Activated naive CD4-positive, alpha-beta T cell treated with anti-CD3 and anti-CD28 coated beads for 36 hours (primary cell): Measurements from ENCODE around the gene CCT6B. TPM values are rescaled to one million over a fixed set of nuclear protein-coding genes. Genes with fewer than 3 reads are reported as not detected.
A peak's percentile ranks its signal among the peaks of the same experiment; 100 is the strongest.

Source experiments
- CTCF ChIA-PET: fragments of 350-600 bp; sonication (Branson Sonifier 250); formaldehyde crosslinking; loops from one replicate; lab custom pipeline; 2021; ENCODE audit warnings: antibody characterized with exemption; lab: Charles Lee
- DNase-seq: peaks from one replicate; pipeline ENCODE4 v3.0.0-alpha.2; 2020
- H3K27ac Mint-ChIP-seq: one replicate; pipeline ENCODE4 v1.8.0; 2021; ENCODE audit warnings: mild to moderate bottlenecking, mixed read lengths
- H3K27me3 Mint-ChIP-seq: one replicate; pipeline ENCODE4 v1.8.0; 2021; ENCODE audit warnings: low read depth, mixed read lengths
- H3K36me3 Mint-ChIP-seq: one replicate; pipeline ENCODE4 v1.8.0; 2021; ENCODE audit warnings: low read depth, mixed read lengths
- H3K4me1 Mint-ChIP-seq: one replicate; pipeline ENCODE4 v1.8.0; 2021; ENCODE audit warnings: low read depth, mixed read lengths
- H3K4me3 Mint-ChIP-seq: one replicate; pipeline ENCODE4 v1.8.0; 2021; ENCODE audit warnings: mild to moderate bottlenecking, moderate library complexity, mixed read lengths
- H3K9me3 Mint-ChIP-seq: one replicate; pipeline ENCODE4 v1.8.0; 2021; ENCODE audit warnings: mixed read lengths
- intact Hi-C: fragments of 100-400 bp; cut with micrococcal nuclease; formaldehyde crosslinking; loops from one replicate; pipeline ENCODE4 v1.15.1; 2023
- total RNA-seq, 2 experiments: library from RNA; stranded (reverse); gene quantifications; one replicate each; pipeline ENCODE4 v1.2.3, GENCODE V29; 2021

Gene CCT6B
- total RNA-seq, 2 experiments from 2014 or later: 0.69 to 1.5 TPM

- Mint-ChIP-seq H3K4me3 (no peak overlapping the region), H3K27me3 (no peaks in the 10 kb centered on the region), H3K9me3 (no peaks in the 10 kb centered on the region), H3K4me1 (peaks cover 6% of the 10 kb centered on the region), H3K36me3 (peaks cover 30% of the 10 kb centered on the region), H3K27ac (no peak overlapping the region)
- intact Hi-C loops: loop anchor here (10.0 kb wide), 1 partner anchor 538 kb away; the partner anchor contains the start of gene SLFN12L
- CTCF ChIA-PET: interaction anchor here (1.0 to 7.2 kb wide), 3 partner anchors 26 to 123 kb away, joined by 3 to 62 read pairs (median 25); partner anchors contain the start of genes FNDC8 and RAD51D
- DNase-seq: no peak
Observed at GRCh38 chr17:34996422-34997285, 35.4 kb upstream of the CCT6B start.

GRCh38 chr17:34993031-34993430 lies 31.8 kb upstream of the CCT6B start:
- Mint-ChIP-seq H3K27me3 (no peaks in the 10 kb centered on the region), H3K36me3 (peaks cover 33% of the 10 kb centered on the region), H3K9me3 (no peaks in the 10 kb centered on the region), H3K4me3 (no peak overlapping the region), H3K4me1 (peaks cover 2% of the 10 kb centered on the region), H3K27ac (no peak overlapping the region)
- CTCF ChIA-PET: interaction anchor here (0.9 to 1.1 kb wide), 2 partner anchors 30 to 127 kb away, joined by 3 read pairs; no protein-coding TSS in a partner anchor
- intact Hi-C loops: loop anchor here (10.0 kb wide), 1 partner anchor 542 kb away; the partner anchor contains the start of gene SLFN12L
- DNase-seq: no peak

- H3K4me1 Mint-ChIP-seq: no peaks in the 10 kb centered on the region
- DNase-seq: no peak
- H3K36me3 Mint-ChIP-seq: peaks cover 37% of the 10 kb centered on the region
- no peaks in the 10 kb centered on the region for H3K9me3 Mint-ChIP-seq
- no peaks in the 10 kb centered on the region for H3K27me3 Mint-ChIP-seq
- no peak overlapping the region for H3K27ac Mint-ChIP-seq
- no peak overlapping the region for H3K4me3 Mint-ChIP-seq
- intact Hi-C loops: loop anchor here (10.0 kb wide), 1 partner anchor 543 kb away; the partner anchor contains the start of gene SLFN12L
- CTCF ChIA-PET: interaction anchor here (1.1 to 1.7 kb wide), 4 partner anchors 8 to 98 kb away, joined by 3 to 4 read pairs (median 4); no protein-coding TSS in a partner anchor
Observed at GRCh38 chr17:34991606-34992005, 30.3 kb upstream of the CCT6B start.

- no peak overlapping the region for H3K27ac Mint-ChIP-seq
- DNase-seq: no peak
- H3K36me3 Mint-ChIP-seq: peaks cover 42% of the 10 kb centered on the region
- H3K27me3 Mint-ChIP-seq: no peaks in the 10 kb centered on the region
- no peaks in the 10 kb centered on the region for H3K9me3 Mint-ChIP-seq
- no peak overlapping the region for H3K4me3 Mint-ChIP-seq
- intact Hi-C loops: loop anchor here (10.0 kb wide), 1 partner anchor 544 kb away; the partner anchor contains the start of gene SLFN12L
- CTCF ChIA-PET: interaction anchor here (1.1 to 2.8 kb wide), 6 partner anchors 8 to 128 kb away, joined by 3 to 15 read pairs (median 4); partner anchors contain the start of gene RAD51D
- H3K4me1 Mint-ChIP-seq: no peaks in the 10 kb centered on the region
Observed at GRCh38 chr17:34990921-34991365, 29.7 kb upstream of the CCT6B start.

- Mint-ChIP-seq H3K27ac (no peak overlapping the region), H3K4me1 (peaks cover 5% of the 10 kb centered on the region), H3K27me3 (no peaks in the 10 kb centered on the region), H3K9me3 (no peaks in the 10 kb centered on the region), H3K4me3 (no peak overlapping the region), H3K36me3 (peaks cover 38% of the 10 kb centered on the region)
- CTCF ChIA-PET: interaction anchor here (2.8 kb wide), 1 partner anchor 130 kb away, joined by 15 read pairs; the partner anchor contains the start of gene RAD51D
- DNase-seq: no peak
- intact Hi-C loops: loop anchor here (10.0 kb wide), 1 partner anchor 565 kb away; no protein-coding TSS in a partner anchor
Observed at GRCh38 chr17:34989473-34989872, 28.2 kb upstream of the CCT6B start.

GRCh38 chr17:34988644-34989043 lies 27.4 kb upstream of the CCT6B start:
- CTCF ChIA-PET: interaction anchor here (0.7 to 2.8 kb wide), 2 partner anchors 24 to 130 kb away, joined by 3 to 15 read pairs; partner anchors contain the start of gene RAD51D
- no peak for DNase-seq

GRCh38 chr17:34987232-34987631 lies 26.0 kb upstream of the CCT6B start:
- intact Hi-C loops: loop anchor here (10.0 kb wide), 1 partner anchor 562 kb away; no protein-coding TSS in a partner anchor
- no peaks in the 10 kb centered on the region for H3K9me3 Mint-ChIP-seq
- CTCF ChIA-PET: no interaction called here
- peaks cover 37% of the 10 kb centered on the region for H3K36me3 Mint-ChIP-seq
- H3K4me1 Mint-ChIP-seq: peaks cover 25% of the 10 kb centered on the region
- no peak overlapping the region for H3K4me3 Mint-ChIP-seq
- no peak overlapping the region for H3K27ac Mint-ChIP-seq
- H3K27me3 Mint-ChIP-seq: no peaks in the 10 kb centered on the region
- no peak for DNase-seq

More at GRCh38 chr17:34988644-34989043, 27.4 kb upstream of the CCT6B start:
- Mint-ChIP-seq H3K9me3 (no peaks in the 10 kb centered on the region), H3K4me1 (peaks cover 12% of the 10 kb centered on the region), H3K4me3 (no peak overlapping the region), H3K27me3 (no peaks in the 10 kb centered on the region), H3K27ac (no peak overlapping the region), H3K36me3 (peaks cover 34% of the 10 kb centered on the region)
- intact Hi-C loops: loop anchor here (10.0 kb wide), 1 partner anchor 564 kb away; no protein-coding TSS in a partner anchor

- H3K27ac Mint-ChIP-seq: peak overlapping the region; percentile 91
- H3K9me3 Mint-ChIP-seq: no peaks in the 10 kb centered on the region
- H3K4me1 Mint-ChIP-seq: peaks cover 43% of the 10 kb centered on the region
Observed at GRCh38 chr17:34981538-34982241, 20.4 kb upstream of the CCT6B start.

GRCh38 chr17:34980681-34981537 lies 19.6 kb upstream of the CCT6B start:
- intact Hi-C loops: loop anchor here (1.0 to 10.0 kb wide), 8 partner anchors 20 to 556 kb away; partner anchors contain the start of genes CCT6B, RAD51D and ZNF830
- DNase-seq: peak; percentile 72
- H3K9me3 Mint-ChIP-seq: no peaks in the 10 kb centered on the region
- no peaks in the 10 kb centered on the region for H3K27me3 Mint-ChIP-seq
- peaks cover 43% of the 10 kb centered on the region for H3K4me1 Mint-ChIP-seq
- CTCF ChIA-PET: interaction anchor here (1.2 to 2.6 kb wide), 5 partner anchors 10 to 138 kb away, joined by 3 to 18 read pairs (median 3); partner anchors contain the start of gene RAD51D
- peaks cover 7% of the 10 kb centered on the region for H3K36me3 Mint-ChIP-seq
- peak overlapping the region; percentile 95 for H3K4me3 Mint-ChIP-seq
- H3K27ac Mint-ChIP-seq: peak overlapping the region; percentile 91

More at GRCh38 chr17:34981538-34982241, 20.4 kb upstream of the CCT6B start:
- H3K36me3 Mint-ChIP-seq: peaks cover 13% of the 10 kb centered on the region
- peak overlapping the region; percentile 89 for H3K4me3 Mint-ChIP-seq
- H3K27me3 Mint-ChIP-seq: no peaks in the 10 kb centered on the region
- intact Hi-C loops: loop anchor here (1.0 to 10.0 kb wide), 5 partner anchors 65 to 557 kb away; partner anchors contain the start of gene RAD51D
- DNase-seq: no peak
- CTCF ChIA-PET: interaction anchor here (0.7 to 2.6 kb wide), 6 partner anchors 9 to 137 kb away, joined by 3 to 18 read pairs (median 3); partner anchors contain the start of gene RAD51D

GRCh38 chr17:34980353-34980680 lies 19.1 kb upstream of the CCT6B start, which contains the start of gene LIG3:
Gene LIG3, plus strand, starts transcription at chr17:34980512. Its CDS starts 2,494 bp downstream, at chr17:34983006.
- H3K9me3 Mint-ChIP-seq: no peaks in the 10 kb centered on the region
- intact Hi-C loops: loop anchor here (1.0 to 10.0 kb wide), 7 partner anchors 19 to 556 kb away; partner anchors contain the start of genes CCT6B and ZNF830
- CTCF ChIA-PET: interaction anchor here (1.2 to 1.4 kb wide), 2 partner anchors 110 to 133 kb away, joined by 3 to 6 read pairs; no protein-coding TSS in a partner anchor
- H3K27ac Mint-ChIP-seq: peak within 1 kb of the TSS; percentile 97
- no peaks in the 10 kb centered on the region for H3K27me3 Mint-ChIP-seq
- peaks cover 7% of the 10 kb centered on the region for H3K36me3 Mint-ChIP-seq
- peak within 1 kb of the TSS; percentile 95 for H3K4me3 Mint-ChIP-seq
- DNase-seq: peak; percentile 96
- peaks cover 43% of the 10 kb centered on the region for H3K4me1 Mint-ChIP-seq
